Right lung (tissue), 5 donors: ENCODE results near the gene SIX1. TPM values are rescaled to one million over a fixed set of nuclear protein-coding genes. Genes with fewer than 3 reads are reported as not detected.

ENCODE experiments used
- DNase-seq, 2 donors: peaks; one replicate each; pipeline ENCODE4 v3.0.0-alpha.2; 2013
- polyA plus RNA-seq, 5 donors: library from polyadenylated mRNA; unstranded; fragments of 120-200 nt; gene quantifications; one replicate each; pipeline versions ENCODE4 v1.2.1 to v1.2.3, GENCODE V29; 2013; ENCODE audit warnings: inconsistent platforms in 1 of 5, low replicate concordance in 1 of 5; ENCODE audit not compliant: insufficient read length in 5 of 5, insufficient read depth in 1 of 5

Gene SIX1
- polyA plus RNA-seq, 5 donors: 0.81 to 4.2 (median 0.99) TPM

DNA sequence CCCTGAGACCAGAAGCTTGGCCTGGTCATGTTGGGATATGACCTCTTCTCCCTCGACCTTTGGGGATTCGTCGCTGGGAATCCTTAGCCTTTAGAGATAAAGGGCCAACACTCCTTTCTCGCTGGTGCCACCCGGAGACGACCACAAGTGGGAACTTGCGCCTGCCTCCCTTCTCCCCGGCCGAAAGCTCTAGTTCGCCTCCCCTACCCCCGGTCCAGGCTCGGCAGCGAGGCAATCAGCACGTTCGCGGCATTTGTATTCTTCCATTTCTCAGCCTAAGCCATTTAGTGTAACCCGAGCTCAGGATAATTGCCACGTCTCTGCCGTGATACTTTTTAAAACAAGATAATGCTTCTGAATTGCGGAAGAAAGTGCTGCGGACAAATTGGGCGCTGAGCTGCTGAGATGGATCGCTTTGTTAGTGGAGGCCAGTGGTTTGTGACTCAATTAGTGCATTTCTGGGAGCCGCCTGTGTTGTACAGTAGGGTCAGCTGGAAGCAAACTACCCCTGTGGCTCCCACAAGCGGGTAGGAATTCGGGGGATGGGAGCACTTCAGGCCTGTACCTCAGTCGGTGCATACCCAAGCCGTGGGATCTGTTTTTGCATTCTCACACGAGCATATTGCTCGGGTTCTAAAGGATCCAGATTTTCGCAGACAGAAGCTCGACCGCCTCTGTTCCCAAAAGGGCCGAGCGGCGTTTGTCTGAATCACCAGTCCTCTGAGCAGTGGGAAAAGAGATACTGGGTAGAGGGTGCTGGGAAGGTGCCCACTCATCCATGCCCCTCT lies 6.8 kb upstream of the SIX1 start:
- no peak for DNase-seq

DNA sequence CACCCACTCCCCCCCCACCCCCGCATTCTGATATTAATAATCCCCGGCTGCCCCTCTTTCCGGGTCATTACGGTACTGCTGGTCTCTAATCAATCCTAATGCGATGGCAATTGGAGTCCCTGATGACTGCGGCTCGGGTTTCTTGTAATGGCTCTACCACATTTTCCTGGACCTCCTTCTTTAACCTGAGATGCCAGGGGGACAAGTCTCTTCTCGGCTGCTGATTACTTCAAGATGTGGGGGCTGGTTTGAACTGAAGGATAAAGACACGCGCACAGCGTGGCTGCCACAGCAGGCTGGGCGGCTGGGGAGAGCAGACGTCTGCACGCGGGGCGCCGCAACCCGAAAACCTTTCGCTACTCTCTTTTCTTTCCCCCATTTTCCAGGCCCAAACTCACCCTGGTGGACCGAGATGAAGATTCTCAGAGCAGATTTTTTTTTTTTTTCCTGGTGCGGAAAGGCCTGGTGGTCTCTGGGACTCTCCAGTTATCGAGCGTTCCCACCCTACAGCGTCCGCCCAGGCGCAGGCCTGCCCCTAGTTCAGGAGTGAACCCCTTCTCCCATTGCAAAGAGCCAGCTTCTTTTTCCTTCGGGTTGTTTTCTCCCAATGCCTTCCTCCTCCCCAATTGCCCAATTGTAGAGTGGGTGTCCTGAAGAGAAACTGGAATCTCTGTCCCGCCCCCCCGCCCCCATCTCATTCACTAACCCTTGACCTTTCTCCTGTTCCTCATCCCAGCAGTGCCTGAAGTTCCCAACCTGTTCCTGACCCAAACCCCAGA lies 6.0 kb upstream of the SIX1 start:
- no peak for DNase-seq

DNA sequence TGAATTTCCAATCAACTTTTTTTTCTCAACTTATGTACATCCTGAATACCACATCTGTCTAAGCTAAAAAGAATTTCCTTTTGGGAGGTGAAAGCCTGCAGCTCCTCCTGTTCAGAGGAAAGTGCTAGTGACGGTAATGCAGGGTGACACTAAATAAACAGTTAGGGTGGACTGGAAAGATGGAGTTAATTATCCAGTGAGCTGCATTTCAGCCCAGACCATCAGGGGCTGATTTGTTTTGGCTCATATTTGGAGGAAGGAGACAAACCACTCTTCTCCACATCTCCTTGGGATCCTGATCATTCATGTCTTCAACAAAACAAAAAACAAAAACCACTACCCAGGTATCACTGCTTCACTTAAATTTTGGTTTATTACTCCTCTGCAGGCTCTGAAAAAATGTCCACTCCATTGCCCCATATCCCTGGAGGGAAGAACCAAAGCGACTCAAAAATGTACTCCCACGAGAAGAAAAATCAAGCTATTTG lies 5.1 kb upstream of the SIX1 start:
- no peak for DNase-seq

DNA sequence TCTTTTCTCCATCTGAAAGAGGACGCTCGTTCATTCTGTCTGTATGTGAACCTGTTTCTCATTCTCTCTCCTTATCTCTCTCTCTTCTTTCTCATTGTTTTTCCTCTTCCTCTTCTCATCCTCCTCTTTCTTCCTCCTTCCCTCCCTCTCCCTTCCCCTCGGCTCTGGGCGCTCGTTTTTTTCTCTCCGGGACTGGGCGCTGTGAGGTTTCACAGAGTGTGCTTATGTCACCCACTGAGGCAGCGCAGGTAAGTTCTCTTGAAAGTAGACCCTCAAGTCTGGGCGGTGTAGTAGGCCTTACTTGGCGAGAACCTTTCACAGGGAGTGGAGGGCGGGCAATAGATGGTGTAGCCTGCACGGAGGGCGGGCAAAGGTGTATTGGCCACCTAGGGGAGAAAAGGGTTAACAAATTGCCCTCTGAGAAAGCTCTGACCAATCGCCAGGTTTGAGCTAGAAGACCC lies 4.5 kb upstream of the SIX1 start:
- no peak for DNase-seq

DNA sequence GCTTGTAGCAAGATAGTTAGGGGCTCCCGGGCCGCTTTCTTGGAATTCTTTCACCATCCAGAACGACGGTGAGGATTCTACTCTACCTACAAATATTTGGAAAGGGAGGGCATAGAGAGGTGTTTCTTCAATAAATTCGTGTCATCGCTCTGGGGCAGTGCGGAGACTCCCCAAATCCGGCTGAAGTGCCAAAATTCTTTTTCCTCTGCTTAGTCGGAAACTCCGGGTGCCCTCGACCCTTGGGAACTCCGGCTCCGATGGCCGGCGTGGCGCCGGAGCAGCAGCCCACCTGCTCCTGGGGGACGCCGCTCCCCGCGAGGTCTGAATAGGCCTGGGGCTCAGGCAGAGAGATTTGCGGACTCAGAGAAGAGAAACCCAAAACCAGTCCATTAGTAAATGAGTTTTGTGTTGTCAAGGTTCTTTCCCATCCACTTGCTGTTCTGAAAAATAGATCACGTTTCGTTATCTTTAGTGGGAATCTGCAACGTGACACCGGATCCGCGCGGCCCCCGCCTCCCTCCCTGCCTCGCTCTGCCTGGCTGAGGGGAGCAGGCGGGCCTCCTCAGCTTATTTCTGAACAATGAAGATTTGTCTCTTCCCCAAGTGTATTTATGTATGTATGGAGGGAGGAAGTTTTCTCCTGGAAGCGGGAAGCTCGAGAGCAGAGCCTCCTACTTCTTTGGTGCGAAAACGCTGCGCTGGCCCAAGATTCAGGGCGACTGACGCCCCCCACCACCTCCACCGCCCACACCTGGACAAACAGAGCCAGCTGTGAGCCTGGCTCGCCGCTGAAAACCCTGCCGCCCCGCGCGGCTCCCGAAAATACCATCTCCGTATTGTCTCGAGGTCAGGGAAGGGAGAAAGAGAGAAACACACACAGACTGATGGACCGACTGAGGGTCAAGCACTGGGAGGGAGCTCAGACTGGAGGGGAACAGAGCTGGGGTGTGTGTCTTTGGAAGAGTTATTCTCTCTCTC lies 3.7 kb upstream of the SIX1 start:
- no peak for DNase-seq

DNA sequence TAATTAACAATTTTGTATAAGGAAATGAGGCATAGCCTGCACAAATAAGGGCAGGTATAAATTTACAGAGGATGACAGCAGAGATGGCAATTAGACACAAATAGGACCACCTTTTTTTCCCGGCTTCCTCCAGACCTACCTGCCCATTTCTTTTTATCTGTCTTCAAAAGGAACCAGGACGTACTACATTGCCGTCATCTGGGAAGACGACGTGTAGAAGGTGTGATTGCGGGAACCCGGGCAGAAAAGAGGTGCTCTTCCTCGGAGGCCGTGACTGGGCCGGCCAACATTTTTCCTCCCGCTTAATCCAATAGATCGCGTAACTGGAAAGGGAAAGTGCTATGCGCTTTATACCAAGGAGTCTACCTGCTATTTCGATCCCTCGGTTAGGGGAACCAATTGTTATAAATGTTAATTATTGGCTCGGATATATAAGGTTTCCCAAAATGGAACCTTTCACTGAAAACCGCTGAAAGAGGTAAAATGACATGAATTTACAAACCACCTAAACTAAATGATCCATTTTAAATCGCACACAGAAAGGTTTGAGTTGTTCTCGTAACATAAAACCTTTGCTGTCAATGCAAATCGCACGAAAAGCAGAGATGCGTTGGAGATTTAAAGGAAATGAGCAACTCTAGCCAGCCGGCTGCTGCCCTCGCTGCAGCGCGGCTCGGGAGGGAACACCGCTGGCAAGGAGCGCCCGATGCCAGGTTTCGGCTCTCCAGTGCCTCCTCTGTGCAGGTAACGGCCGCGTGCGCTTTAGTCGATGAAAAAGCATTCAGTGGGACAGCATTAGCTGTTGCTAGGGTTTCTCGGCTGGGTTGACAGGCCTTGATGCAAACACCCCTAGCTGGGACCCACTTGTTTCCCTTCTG lies 2.8 kb upstream of the SIX1 start:
- no peak for DNase-seq

DNA sequence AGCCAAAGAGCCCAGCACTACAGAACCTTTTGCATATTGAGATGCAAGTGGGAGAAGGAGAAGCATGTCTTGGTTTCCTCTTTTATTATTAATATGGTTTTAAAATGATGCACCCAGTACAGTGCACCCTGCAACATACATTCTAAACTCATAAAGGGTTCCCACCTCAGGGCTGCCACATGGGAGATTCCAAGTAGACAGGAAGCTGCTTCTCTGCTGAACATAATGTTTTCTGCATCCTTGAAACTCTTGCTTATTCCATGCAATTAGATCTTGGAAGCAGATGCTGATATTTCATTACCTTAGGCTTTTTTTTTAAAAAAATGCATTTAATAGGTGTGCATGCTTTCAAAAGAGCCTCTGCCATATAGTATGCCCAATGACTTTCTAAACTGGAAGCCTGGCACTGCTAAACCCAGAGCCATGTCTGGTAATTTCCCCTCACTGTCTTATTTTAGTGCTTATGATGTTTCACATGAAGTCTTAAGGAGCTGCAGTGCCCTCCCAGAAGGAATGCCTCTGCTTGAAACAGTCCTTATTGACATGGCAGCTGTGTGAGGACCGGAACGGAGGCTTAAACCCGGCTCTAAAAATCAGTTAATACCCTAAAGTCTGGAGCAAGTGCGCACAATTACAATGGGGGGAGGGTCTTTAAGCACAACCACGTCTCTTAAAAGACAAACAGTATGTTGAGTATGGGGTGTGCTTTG lies 2.0 kb upstream of the SIX1 start:
- DNase-seq: no peak

DNA sequence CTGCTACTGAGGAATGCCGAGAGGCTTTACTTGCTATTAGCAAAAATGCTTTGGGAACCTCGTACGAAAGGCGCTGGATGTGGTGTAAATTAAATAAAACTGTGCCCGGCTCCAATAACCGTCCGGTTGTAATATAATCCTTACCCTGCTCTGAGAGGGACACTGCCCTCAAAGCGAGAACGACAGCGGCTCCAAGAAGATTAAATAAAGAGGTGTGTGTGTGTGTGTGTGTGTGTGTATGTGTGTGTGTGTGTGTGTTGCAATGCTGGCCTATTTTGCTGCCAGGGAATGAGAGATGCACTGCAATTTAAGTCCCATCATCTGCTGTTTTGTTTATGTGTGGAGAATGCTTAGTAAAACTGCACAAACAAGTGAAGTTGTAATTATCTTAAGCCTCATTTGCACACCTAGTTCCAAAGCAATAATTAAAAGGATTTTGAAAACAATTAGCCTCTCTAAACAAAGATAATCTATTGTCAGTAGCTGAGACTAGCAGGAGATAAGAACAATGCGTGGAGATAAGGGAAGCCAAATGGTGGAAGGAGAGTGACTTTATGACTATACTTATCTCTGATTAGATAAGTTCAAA lies 1.2 kb upstream of the SIX1 start:
- no peak for DNase-seq

DNA sequence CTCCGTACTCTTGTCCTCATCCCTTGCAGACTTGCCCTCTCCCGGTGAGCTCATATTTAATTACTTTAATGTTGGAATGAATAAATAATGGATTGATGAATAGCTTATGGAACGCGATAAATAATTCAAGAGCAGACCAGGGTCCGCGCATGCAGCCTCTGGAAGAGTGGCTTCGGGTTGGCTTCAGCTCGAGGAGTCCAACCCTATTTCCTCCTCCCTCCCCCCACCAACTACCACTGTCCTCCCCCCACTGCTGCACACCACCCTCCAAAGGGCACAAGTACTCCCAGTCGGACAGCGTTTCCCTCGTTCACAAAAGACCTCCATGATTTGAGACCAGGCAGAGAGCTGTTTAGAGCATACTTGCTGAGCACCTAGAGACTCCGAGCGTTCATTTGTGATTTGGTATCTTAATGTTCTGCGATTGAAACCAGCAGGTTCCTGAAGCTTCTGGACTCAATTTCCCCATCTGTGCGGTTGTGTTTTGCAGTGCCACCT lies 647 bp upstream of the SIX1 start:
- no peak for DNase-seq

DNA sequence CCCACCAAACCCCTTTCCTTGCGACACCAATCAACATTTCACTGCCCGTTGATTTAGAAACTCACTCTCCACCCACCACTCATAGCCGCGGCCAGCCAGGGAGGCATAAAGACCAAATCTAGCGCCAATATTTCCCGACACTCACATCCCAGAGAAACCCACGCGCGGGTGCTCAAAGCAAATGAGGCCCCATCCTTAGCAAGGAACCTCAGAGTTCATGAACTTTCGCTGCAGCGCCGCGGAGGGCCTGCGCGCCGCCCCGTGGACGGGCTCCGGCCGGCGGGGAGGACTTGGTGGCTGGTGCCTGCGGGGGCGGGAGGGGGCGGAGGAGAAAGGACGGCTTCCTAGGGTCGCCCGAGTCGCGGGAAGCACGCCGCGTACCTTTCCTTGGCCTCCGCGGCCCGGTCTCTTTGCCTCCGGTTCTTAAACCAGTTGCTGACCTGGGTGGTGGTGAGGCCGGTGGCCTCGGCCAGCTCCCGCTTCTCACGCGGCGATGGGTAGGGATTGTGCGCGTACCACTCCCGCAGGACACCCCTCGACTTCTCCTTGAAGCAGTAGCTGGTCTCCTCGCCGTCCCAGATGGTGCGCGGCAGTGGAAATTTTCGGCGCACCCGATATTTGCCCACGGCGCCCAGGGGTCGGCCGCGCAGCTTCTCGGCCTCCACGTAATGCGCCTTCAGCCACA lies 886 bp downstream of the SIX1 start:
- DNase-seq: no peak

DNA sequence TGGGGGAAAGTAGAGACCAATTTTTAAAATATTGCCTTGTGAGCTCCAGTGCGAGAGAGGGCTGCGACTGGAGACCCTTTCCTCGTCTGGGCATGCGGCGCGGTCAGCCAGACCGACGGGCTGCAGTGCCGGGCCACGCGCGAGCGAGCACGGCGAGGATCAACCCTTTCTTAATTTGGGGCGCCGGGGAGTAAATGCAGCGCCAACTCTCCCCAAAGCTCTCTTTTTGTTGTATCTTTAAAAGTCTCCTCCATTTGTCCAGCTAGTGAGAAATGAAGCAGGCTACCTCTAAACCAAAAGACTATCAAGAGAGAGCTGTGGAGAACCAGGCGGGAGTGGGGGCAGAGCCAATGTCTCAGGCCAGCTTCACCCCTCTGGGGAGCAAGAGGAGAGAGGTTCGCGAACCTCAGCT lies 1.4 kb downstream of the SIX1 start:
- no peak for DNase-seq

DNA sequence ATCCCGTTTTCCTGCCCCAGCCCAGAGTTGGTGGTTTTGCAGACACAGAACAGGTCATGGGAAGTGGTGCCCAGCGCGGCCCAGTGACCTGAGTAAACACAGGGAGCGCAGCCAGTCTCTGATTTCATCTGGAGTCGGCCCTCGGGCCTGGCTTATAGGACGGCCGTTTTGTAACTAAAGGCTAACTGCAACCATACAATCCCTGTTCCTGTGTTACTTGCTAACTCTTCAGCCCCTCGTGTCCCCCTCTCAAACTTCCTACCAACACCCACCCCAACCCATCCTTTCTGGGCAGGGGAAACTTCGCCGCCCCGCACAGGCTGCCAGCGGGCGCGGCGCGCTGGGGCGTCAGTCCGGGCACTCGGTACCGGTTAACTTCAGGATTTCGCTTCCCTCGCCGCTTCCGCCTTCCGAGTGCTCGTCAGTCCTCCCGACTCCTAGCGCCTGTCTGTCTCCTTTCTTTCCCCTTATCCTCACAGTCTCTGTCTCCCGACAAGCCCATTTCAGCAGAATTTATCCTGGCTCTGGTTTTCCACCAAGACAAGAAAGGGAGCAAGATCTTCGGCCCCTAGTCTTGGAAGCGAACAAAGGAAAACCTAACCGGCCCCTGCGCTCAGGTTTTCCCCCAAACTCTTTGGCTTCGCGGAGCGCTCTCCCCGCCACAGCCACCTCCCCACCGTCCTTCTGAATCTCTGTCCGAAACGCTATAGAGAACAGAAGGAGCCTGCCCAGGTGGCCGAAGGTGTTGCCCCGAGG lies 2.0 kb downstream of the SIX1 start:
- DNase-seq: no peak

DNA sequence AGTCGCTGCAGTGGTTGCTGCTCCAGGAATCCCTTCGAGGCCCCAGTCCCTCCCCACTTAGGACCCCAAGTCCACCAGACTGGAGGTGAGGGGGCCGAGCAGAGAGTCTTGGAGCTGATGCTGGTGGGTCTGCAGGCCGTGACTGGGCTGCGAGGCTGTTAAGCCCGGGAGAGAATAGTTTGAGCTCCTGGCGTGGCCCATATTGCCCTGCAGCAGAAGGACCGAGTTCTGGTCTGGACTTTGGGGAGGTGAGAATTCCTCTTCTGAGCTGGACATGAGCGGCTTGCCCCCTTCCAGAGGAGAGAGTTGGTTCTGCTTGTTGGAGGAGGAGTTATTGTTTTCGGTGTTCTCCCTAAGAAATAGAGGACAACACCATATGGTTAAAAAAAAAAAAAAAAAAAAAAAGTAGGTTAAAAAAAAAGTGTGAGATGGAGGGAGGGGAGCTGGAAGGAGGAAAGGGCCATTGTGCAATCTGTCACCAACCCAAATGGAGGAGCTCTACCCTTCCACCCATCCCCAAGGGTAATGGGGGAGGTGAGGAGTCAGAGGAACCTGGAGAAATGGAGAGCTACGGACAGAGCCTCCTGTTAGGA lies 3.0 kb downstream of the SIX1 start:
- DNase-seq: no peak

DNA sequence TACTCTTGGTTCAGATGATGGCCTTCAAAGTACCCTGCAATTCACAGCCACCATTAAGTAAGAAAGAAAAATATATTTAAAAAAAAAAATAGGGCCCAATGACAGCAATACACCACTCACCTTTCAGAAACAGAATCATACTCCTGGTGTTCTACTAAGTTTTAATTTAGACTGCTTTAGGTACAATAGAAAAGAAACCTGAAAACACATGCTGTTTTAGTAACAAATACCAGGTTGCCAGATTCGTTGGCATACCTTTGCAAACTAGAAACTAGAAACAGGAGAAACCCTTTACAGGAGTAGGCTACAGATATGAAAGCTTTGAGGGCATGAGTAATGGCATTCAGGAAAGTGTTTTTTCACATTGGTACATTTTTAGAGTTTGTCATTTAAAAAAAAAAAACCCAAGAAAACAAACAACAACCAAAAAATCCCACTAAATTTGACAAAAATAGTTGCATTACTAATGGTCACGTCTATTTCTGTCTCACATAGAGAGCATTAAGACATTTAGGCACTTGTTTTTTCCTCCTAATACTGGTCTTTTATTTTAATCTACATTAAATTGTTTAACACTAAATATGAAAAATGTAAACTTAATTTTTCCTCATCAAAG lies 4.0 kb downstream of the SIX1 start:
- no peak for DNase-seq

DNA sequence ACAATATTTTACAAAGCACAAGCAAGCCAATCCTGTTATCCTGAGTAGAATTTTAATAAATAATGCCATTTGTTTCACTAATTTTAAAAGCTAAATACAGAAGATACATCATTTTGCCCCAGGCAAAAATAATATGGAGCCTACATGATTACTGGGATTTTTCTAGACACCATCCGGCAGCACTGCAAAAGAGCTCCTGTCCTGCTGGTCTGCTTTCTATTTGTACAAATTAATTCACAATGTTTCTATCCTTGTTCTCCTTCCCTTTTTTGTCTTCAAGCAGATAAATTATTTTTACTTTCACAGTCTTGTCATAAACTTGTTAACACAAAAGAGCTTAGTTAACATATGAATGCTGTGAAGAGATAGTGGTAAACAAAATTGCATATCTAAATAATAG lies 4.6 kb downstream of the SIX1 start:
- DNase-seq: no peak

DNA sequence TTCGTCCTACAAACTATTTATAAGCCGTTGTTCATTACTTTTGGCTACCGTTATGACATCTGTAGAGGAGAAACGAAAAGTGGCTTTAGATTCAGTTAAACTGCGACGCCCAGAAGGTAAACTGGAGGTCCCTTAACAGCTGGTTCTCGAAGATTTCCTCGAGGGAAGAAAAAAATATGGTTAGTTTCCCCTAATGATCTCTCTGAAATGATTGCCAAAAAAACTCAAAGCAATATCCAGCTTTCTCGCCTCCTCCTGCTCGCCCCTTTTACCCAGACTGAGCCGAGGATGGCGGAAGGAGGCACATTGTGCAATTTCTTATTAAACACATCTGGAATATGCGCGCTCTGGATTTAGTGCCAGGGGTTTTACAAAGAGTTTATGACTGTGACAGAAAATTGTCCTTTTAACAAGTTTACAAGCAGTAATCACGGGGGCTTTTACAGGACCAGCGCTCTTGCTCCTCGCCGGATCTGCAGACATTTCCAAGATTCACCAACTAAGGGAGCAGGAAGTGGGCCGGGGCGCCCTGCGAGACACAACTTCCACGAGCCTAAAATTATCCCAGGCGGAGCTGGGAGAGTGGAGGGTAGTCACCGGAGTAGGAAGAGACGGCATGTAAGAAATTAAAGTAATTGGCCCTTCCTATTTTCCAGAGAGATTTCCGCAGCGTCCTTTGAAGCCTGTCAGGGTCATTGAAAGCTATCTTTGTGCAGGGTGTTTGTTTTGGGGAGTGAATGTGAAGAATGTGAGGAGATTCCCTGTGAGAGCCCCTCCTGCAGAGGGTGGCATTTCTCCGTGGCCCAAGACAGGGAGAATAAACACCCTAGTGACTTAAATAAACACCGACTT lies 5.6 kb downstream of the SIX1 start:
- no peak for DNase-seq
